ENCODE data around the gene RECQL5.

RECQL5 gene

GRCh38 chr17:75666959-75667790 is at the start of gene RECQL5, which contains the start of gene SAP30BP:
Gene RECQL5 (minus strand): TSS chr17:75667154. CDS start chr17:75666557, 597 bp downstream.
Gene SAP30BP (plus strand): TSS chr17:75667338. CDS start chr17:75667373, 35 bp downstream.
- DNase-seq (ENCODE audit: low spot score), result peak; percentile 97

DNA sequence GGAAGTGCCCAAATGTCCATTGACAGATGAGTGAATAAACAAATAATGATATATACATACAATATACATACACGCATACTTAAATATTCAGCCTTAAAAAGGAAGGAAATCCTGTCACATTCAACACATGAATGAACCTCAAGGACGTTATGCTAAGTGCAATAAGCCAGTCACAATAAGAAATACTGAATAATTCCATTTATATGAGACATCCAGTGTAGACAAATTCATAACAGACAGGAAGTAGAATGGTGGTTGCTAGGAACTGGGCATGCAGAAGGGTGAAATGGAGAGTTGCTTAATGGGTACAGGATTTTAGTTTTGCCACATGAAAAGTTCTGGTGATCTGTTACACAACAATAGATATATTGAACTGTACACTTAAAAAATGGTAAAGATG is 45.5 kb upstream of the RECQL5 start:
- peak; percentile 52 for DNase-seq (ENCODE audit: low spot score)

- peak; percentile 84 for DNase-seq (ENCODE audit: low spot score)
These were observed 40.2 kb upstream of the RECQL5 start for GRCh38 chr17:75707079-75707571.

GRCh38 chr17:75706042-75706728 is 39.2 kb upstream of the RECQL5 start:
- no peak for DNase-seq (ENCODE audit: low spot score)

DNA sequence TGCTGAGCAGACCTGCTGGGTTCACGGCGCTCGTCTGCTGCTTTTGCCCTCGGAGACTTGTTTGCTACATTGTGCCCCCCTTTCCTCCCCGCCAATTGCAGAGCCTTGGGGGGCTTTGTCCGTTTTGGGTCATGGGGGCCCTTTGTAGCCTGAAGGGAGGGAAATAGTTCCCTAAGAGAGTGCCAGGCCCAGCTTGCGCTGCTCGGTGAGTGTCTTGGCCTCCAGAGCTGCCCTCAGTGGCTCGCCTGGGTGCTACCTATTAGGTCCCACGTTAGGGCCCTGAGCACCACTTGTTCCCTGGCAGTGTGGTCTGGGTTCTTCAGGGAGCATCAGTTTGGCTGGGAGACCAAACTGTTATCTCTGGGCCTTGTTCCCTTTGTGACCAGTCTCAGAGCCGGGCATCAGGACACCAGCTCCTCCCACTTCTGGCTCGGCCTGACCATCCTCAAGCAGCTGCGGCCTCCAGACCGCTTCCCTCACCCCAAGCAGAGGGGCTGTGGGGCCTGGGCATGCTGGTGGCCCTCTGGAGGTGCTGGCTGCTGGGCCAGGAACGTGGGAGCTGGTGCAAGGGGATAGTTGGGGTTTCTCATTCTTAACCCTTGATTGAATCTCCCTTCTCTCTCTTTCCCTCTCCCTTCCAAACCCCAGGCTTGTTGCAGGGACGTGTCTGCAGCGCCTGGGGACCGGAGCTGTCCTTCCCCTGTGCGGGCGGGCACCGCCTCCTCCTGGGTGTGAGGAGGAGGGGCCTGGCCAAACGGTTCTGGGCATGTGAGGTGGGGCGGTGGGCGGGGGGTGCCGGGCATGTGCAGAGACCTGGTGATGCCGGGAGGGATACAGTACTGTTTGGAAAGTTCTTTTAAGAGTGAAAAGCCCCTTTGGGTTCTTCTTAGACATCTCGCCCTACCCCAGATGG is 38.3 kb upstream of the RECQL5 start:
- no peak for DNase-seq (ENCODE audit: low spot score)

GRCh38 chr17:75703591-75703990 is 36.6 kb upstream of the RECQL5 start:
- DNase-seq (ENCODE audit: low spot score), result no peak

- no peak for DNase-seq (ENCODE audit: low spot score)
These were observed 36.2 kb upstream of the RECQL5 start for GRCh38 chr17:75703191-75703590.

DNA sequence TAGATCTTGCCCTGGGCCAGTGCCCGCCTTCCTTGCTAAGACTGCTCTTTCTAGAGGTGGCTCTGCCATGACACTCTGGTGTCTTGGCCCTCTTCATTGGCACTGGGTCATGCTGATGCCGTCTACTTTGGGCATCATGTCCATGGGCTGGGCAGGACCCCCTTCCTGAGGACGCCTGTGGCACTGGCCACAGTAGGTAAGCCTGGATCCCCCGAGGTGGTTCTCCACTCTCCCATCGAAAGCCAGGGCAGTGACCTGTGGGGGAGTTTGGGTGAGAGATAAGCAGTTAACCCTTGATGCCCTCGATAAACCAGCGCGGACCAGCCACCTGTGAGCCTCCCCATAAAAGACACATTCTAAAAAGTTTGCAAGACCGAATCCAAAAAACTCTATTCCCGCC is 34.3 kb upstream of the RECQL5 start:
- no peak for DNase-seq (ENCODE audit: low spot score)

DNA sequence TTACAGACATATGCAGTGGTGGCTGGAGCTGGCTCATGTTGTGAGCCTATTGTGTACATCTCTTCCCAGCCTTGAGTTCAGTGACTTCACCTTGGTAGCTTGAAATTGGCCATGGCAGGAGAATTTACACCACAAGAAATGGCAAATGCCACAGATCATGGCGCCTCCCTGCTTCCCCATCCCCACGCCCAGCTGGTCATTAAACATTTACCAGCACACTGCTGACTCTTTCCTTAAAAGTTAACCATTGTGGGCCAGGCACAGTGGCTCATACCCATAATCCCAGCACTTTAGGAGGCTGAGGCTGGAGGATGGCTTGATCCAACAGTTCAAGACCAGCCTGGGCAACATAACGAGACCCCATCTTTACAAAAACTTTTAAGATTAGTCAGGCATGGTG is 31.7 kb upstream of the RECQL5 start:
- no peak for DNase-seq (ENCODE audit: low spot score)

GRCh38 chr17:75697651-75698291 is 30.8 kb upstream of the RECQL5 start:
- DNase-seq (ENCODE audit: low spot score), result no peak

DNA sequence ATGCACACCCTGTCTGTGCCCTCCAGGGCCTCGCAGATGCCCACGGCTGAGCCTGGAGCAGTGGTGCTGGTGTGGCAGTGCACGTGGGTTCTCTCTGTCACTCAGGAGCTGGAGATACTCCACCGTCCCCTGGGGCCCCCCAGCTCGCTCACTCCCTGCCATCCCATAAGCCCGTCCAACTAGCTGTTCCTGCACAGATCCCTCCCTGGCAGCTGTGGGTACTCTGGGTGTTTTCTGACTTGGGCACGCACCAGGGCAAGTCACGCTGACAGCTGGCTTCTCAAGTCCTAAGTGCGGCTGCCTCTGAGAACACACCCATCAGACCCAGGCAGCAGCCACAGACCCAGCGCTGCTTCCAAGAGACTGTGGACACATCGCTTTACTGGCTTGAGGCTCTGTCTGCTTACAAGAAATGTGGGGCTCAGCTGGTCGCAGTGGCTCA is 28.9 kb upstream of the RECQL5 start:
- no peak for DNase-seq (ENCODE audit: low spot score)

DNA sequence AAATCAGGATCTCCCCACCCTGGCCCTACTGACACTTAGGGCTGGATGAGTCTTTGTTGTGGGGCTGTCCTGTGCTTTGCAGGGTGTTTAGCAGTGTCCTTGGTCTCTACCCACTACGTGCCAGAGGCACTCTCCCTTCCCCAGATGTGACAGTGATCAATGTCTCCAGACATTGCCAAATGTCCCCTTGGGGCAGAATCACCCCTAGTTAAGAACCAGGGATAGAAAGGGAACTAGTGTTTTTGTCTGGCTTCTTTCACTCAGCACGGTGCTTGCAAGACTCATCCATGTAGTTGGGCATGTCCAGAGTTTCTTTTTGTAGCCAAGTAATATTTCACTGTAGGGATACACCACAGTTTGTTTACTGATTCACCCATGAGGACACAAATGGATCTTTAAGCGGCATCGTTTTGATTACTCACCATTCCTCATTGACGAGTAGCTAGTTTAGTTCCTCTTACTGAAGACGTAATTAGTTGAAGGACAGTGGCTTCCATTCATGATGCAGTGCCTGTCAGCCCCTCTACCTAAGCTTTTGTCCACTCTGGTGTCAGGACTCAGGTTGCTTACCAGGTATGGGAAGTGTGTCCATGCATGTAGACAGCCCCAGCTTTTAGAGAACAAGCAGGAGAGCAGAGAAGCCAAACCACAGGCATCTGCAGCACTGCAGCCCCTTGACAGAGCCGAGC is 28.3 kb upstream of the RECQL5 start:
- DNase-seq (ENCODE audit: low spot score), result no peak

- no peak for DNase-seq (ENCODE audit: low spot score)
These were observed 27.6 kb upstream of the RECQL5 start for GRCh38 chr17:75694536-75694935.

- DNase-seq (ENCODE audit: low spot score), result no peak
These were observed 26.8 kb upstream of the RECQL5 start for GRCh38 chr17:75693500-75694481.

GRCh38 chr17:75692976-75693375 is 26.0 kb upstream of the RECQL5 start:
- DNase-seq (ENCODE audit: low spot score), result no peak

GRCh38 chr17:75691801-75692626 is 25.1 kb upstream of the RECQL5 start:
- no peak for DNase-seq (ENCODE audit: low spot score)

GRCh38 chr17:75691371-75691791 is 24.4 kb upstream of the RECQL5 start:
- DNase-seq (ENCODE audit: low spot score), result no peak

DNA sequence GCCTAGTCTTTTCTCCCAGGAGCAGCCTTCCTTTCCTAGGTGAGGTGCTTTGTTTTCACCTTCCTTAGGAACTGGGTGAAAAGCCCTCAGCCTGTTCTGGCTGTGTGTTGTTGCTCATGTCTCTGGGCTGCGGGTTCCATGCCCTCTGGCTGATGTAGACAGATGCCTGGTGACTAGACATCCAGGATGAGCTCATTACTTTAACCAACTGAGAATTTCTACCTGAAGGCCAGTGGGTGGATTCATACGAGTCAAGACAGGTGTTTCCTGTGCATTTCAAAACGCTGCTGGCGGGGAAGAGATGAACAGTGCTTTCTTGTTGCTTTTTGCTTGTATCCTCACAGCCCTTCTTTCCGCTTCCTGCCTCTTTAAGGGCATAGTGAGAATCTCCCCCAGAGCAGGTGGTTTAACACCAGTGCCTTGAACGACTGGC is 22.5 kb upstream of the RECQL5 start:
- DNase-seq (ENCODE audit: low spot score), result no peak
